Left ventricle myocardium inferior (tissue), 1 donor: Measurements from ENCODE around the gene HERC2. TPM values are rescaled to one million over a fixed set of nuclear protein-coding genes. Genes with fewer than 3 reads are reported as not detected.

Source experiments
- DNase-seq: peaks from one replicate; pipeline ENCODE4 v3.0.0-alpha.2; 2020
- H3K27ac ChIP-seq: fragments of 200-600 bp; replicated peaks from 2 replicates; pipeline ENCODE4 v1.8.0; 2021
- H3K27me3 ChIP-seq: fragments of 200-600 bp; 2 replicates; pipeline ENCODE4 v1.8.0; 2021; ENCODE audit warnings: low read depth
- H3K36me3 ChIP-seq: fragments of 200-600 bp; 2 replicates; pipeline ENCODE4 v1.8.0; 2021
- H3K4me1 ChIP-seq: fragments of 200-600 bp; 2 replicates; pipeline ENCODE4 v1.8.0; 2021
- H3K4me3 ChIP-seq: fragments of 200-600 bp; 2 replicates; pipeline ENCODE4 v1.8.0; 2021; ENCODE audit warnings: mild to moderate bottlenecking, moderate library complexity
- H3K9me3 ChIP-seq: fragments of 200-600 bp; replicated peaks from 2 replicates; pipeline ENCODE4 v1.8.0; 2021
- CTCF ChIP-seq: fragments of 200-600 bp; IDR thresholded peaks from 2 replicates; pipeline ENCODE4 v1.8.0; 2021; ENCODE audit warnings: antibody characterized with exemption, mild to moderate bottlenecking, borderline replicate concordance
- intact Hi-C: fragments of 100-400 bp; cut with micrococcal nuclease; formaldehyde crosslinking; loops from one replicate; pipeline ENCODE4 v1.11.0; 2022
- total RNA-seq: library from RNA; stranded (reverse); fragmentation: NEBNext Ultra II Directional; extraction: Animal tissue kit (Norgen Biotek cat#: 25700); gene quantifications from one replicate; pipeline ENCODE4 v1.2.1, GENCODE V29; 2021
- donor health status: DM: no; HTN: yes; CAD: no; lungs with severe emphysema.

The HERC2 gene
- total RNA-seq, 1 donor from 2014 or later, result 45.8 TPM

GRCh38 chr15:28133281-28133680, 188.7 kb downstream of the HERC2 start:
- no peaks in the 10 kb centered on the region for H3K27me3 ChIP-seq

GRCh38 chr15:28132524-28133275, 189.3 kb downstream of the HERC2 start:
- Histone ChIP-seq H3K4me1 (peaks cover 22% of the 10 kb centered on the region), H3K27ac (no peak overlapping the region), H3K27me3 (no peaks in the 10 kb centered on the region), H3K4me3 (no peak overlapping the region), H3K9me3 (no peaks in the 10 kb centered on the region), H3K36me3 (peaks cover 68% of the 10 kb centered on the region)
- intact Hi-C loops, result no loop called here
- TF ChIP-seq CTCF, result no peak
- no peak for DNase-seq

More at GRCh38 chr15:28133281-28133680, 188.7 kb downstream of the HERC2 start:
- TF ChIP-seq CTCF, result no peak
- peaks cover 72% of the 10 kb centered on the region for H3K36me3 ChIP-seq
- peaks cover 17% of the 10 kb centered on the region for H3K4me1 ChIP-seq
- no peaks in the 10 kb centered on the region for H3K9me3 ChIP-seq
- intact Hi-C loops, result no loop called here
- DNase-seq, result no peak
- no peak overlapping the region for H3K4me3 ChIP-seq
- H3K27ac ChIP-seq, result no peak overlapping the region

GRCh38 chr15:28131946-28132345, 190.0 kb downstream of the HERC2 start:
- H3K9me3 ChIP-seq, result no peaks in the 10 kb centered on the region
- H3K27ac ChIP-seq, result no peak overlapping the region
- H3K27me3 ChIP-seq, result no peaks in the 10 kb centered on the region
- TF ChIP-seq CTCF, result no peak
- H3K36me3 ChIP-seq, result peaks cover 67% of the 10 kb centered on the region
- H3K4me3 ChIP-seq, result no peak overlapping the region
- intact Hi-C loops, result no loop called here
- peaks cover 30% of the 10 kb centered on the region for H3K4me1 ChIP-seq
- DNase-seq, result no peak

GRCh38 chr15:28131400-28131799, 190.6 kb downstream of the HERC2 start:
- DNase-seq, result no peak
- intact Hi-C loops, result no loop called here
- no peak overlapping the region for H3K4me3 ChIP-seq
- peaks cover 69% of the 10 kb centered on the region for H3K36me3 ChIP-seq
- no peaks in the 10 kb centered on the region for H3K9me3 ChIP-seq
- no peak for TF ChIP-seq CTCF
- H3K4me1 ChIP-seq, result peaks cover 31% of the 10 kb centered on the region
- H3K27ac ChIP-seq, result no peak overlapping the region
- no peaks in the 10 kb centered on the region for H3K27me3 ChIP-seq

- Histone ChIP-seq H3K27ac (no peak overlapping the region), H3K9me3 (no peaks in the 10 kb centered on the region), H3K4me3 (no peak overlapping the region), H3K27me3 (no peaks in the 10 kb centered on the region), H3K36me3 (peaks cover 68% of the 10 kb centered on the region), H3K4me1 (peaks cover 31% of the 10 kb centered on the region)
- no peak for DNase-seq
- TF ChIP-seq CTCF, result no peak
- intact Hi-C loops, result no loop called here
Measured at GRCh38 chr15:28130651-28131050, 191.3 kb downstream of the HERC2 start.
